GM18511 (cell line): ENCODE results near the gene FAM47E.
"Not testable (repeated sequence)": the region's sequence is repeated elsewhere in the genome, so short reads cannot be mapped to it uniquely, and the experiment has no call there.

ENCODE experiments used
- ATAC-seq: cut with Tn5 transposase; IDR thresholded peaks from one replicate; pipeline ENCODE4 v1.9.1; 2021; ENCODE audit warnings: mild to moderate bottlenecking, moderate library complexity; ENCODE audit not compliant: unreplicated experiment

Gene FAM47E

GRCh38 chr4:76266627-76267026 is 15.1 kb downstream of the FAM47E start:
- ATAC-seq: no peak

- no peak for ATAC-seq
Measured at GRCh38 chr4:76267811-76268210, 16.3 kb downstream of the FAM47E start.

- ATAC-seq: no peak
Measured at GRCh38 chr4:76270244-76271175, 19.0 kb downstream of the FAM47E start.

- ATAC-seq: no peak
Measured at GRCh38 chr4:76271248-76271647, 19.7 kb downstream of the FAM47E start.

GRCh38 chr4:76272073-76272472 is 20.6 kb downstream of the FAM47E start:
- no peak for ATAC-seq

- no peak for ATAC-seq
Measured at GRCh38 chr4:76272582-76272981, 21.1 kb downstream of the FAM47E start.

GRCh38 chr4:76272999-76273398 is 21.5 kb downstream of the FAM47E start:
- ATAC-seq: no peak

GRCh38 chr4:76275486-76276124 is 24.1 kb downstream of the FAM47E start:
- ATAC-seq: no peak

GRCh38 chr4:76276813-76277212 is 25.3 kb downstream of the FAM47E start:
- ATAC-seq: no peak

- ATAC-seq: no peak
Measured at GRCh38 chr4:76277667-76278066, 26.1 kb downstream of the FAM47E start.

- no peak for ATAC-seq
Measured at GRCh38 chr4:76278583-76278982, 27.1 kb downstream of the FAM47E start.

- ATAC-seq: no peak
Measured at GRCh38 chr4:76279462-76279861, 27.9 kb downstream of the FAM47E start.

- no peak for ATAC-seq
Measured at GRCh38 chr4:76280488-76281441, 29.2 kb downstream of the FAM47E start.

- ATAC-seq: not testable (repeated sequence)
Measured at GRCh38 chr4:76281594-76281993, 30.1 kb downstream of the FAM47E start.

- ATAC-seq: no peak
Measured at GRCh38 chr4:76282941-76283689, 31.6 kb downstream of the FAM47E start.

GRCh38 chr4:76283900-76284299 is 32.4 kb downstream of the FAM47E start:
- ATAC-seq: no peak

GRCh38 chr4:76287811-76288210 is 36.3 kb downstream of the FAM47E start:
- ATAC-seq: not testable (repeated sequence)

GRCh38 chr4:76292730-76293129 is 41.2 kb downstream of the FAM47E start:
- ATAC-seq: no peak

- no peak for ATAC-seq
Measured at GRCh38 chr4:76293772-76294171, 42.3 kb downstream of the FAM47E start.

GRCh38 chr4:76296286-76296820 is 44.8 kb downstream of the FAM47E start:
- no peak for ATAC-seq
